Astrocyte (in vitro differentiated cells and primary cell): ENCODE results near the gene NSFL1C. TPM values are rescaled to one million over a fixed set of nuclear protein-coding genes. Genes with fewer than 3 reads are reported as not detected.
A peak's percentile ranks its signal among the peaks of the same experiment; 100 is the strongest.

Experiments used
- DNase-seq: peaks from one replicate; pipeline ENCODE4 v3.0.0-alpha.2; 2010; ENCODE audit warnings: low read depth
- FAIRE-seq: peaks from 2 replicates; lab custom pipeline; 2011; peaks lifted over from hg19 to GRCh38; lab: Jason Lieb, UNC
- H2AFZ ChIP-seq: 2 replicates; pipeline ENCODE4 v1.6.0; 2012; ENCODE audit warnings: low read depth, low read length, inconsistent platforms
- H3K27ac ChIP-seq: 2 replicates; pipeline ENCODE4 v1.5.1; 2011; ENCODE audit warnings: low read depth, low read length, inconsistent platforms
- H3K27me3 ChIP-seq: 2 replicates; pipeline ENCODE4 v1.6.0; 2011; ENCODE audit warnings: low read length, inconsistent platforms; ENCODE audit not compliant: insufficient read depth
- H3K36me3 ChIP-seq: 2 replicates; pipeline ENCODE4 v1.5.1; 2011; ENCODE audit warnings: low read length, inconsistent platforms; ENCODE audit not compliant: insufficient read depth
- H3K4me1 ChIP-seq: 2 replicates; pipeline ENCODE4 v1.5.1; 2011; ENCODE audit warnings: low read length, inconsistent platforms; ENCODE audit not compliant: insufficient read depth
- H3K4me2 ChIP-seq: 2 replicates; pipeline ENCODE4 v1.6.0; 2012; ENCODE audit warnings: low read length, inconsistent platforms
- H3K4me3 ChIP-seq: 2 replicates; pipeline ENCODE4 v1.5.1; 2011; ENCODE audit warnings: low read depth, mild to moderate bottlenecking, low read length, inconsistent platforms; ENCODE audit not compliant: insufficient read depth
- H3K79me2 ChIP-seq: 2 replicates; pipeline ENCODE4 v1.6.0; 2012; ENCODE audit warnings: mild to moderate bottlenecking, low read length, inconsistent platforms; ENCODE audit not compliant: insufficient read depth
- H3K9ac ChIP-seq: 2 replicates; pipeline ENCODE4 v1.6.0; 2012; ENCODE audit warnings: mild to moderate bottlenecking, low read length, inconsistent platforms
- H3K9me3 ChIP-seq: 2 replicates; pipeline ENCODE4 v1.5.1; 2012; ENCODE audit warnings: low read depth, mild to moderate bottlenecking, low read length, inconsistent platforms; ENCODE audit not compliant: insufficient read depth
- H4K20me1 ChIP-seq: 2 replicates; pipeline ENCODE4 v1.6.0; 2012; ENCODE audit warnings: low read length, inconsistent platforms; ENCODE audit not compliant: insufficient read depth
- H3K27ac Mint-ChIP-seq: one replicate; pipeline ENCODE4 v1.8.0; 2021; ENCODE audit warnings: mild to moderate bottlenecking, mixed read lengths; ENCODE audit not compliant: unreplicated experiment
- H3K27me3 Mint-ChIP-seq: one replicate; pipeline ENCODE4 v1.8.0; 2021; ENCODE audit warnings: low read depth, mixed read lengths; ENCODE audit not compliant: unreplicated experiment
- H3K36me3 Mint-ChIP-seq: one replicate; pipeline ENCODE4 v1.8.0; 2021; ENCODE audit warnings: low read depth, mixed read lengths; ENCODE audit not compliant: unreplicated experiment
- H3K4me1 Mint-ChIP-seq: one replicate; pipeline ENCODE4 v1.8.0; 2021; ENCODE audit warnings: low read depth, mixed read lengths; ENCODE audit not compliant: unreplicated experiment
- H3K4me3 Mint-ChIP-seq: one replicate; pipeline ENCODE4 v1.8.0; 2021; ENCODE audit warnings: mild to moderate bottlenecking, moderate library complexity, mixed read lengths; ENCODE audit not compliant: unreplicated experiment
- H3K9me3 Mint-ChIP-seq: one replicate; pipeline ENCODE4 v1.8.0; 2021; ENCODE audit warnings: mild to moderate bottlenecking, mixed read lengths; ENCODE audit not compliant: unreplicated experiment
- CTCF ChIP-seq: IDR thresholded peaks from 2 replicates; pipeline ENCODE4 v1.5.1; 2011; ENCODE audit warnings: low read depth, mild to moderate bottlenecking, inconsistent platforms, low read length, moderate library complexity; ENCODE audit not compliant: insufficient read depth
- EZH2 ChIP-seq: IDR thresholded peaks from 2 replicates; pipeline ENCODE4 v1.6.1; 2012; ENCODE audit warnings: mild to moderate bottlenecking, low read length, inconsistent platforms; ENCODE audit not compliant: insufficient read depth
- total RNA-seq: library from RNA; stranded (reverse); gene quantifications from 2 replicates; pipeline ENCODE4 v1.2.1, GENCODE V29; 2021

NSFL1C gene
- total RNA-seq, 1 donor from 2014 or later: 96.0 TPM

- H3K36me3 ChIP-seq: peaks cover 2% of the 10 kb centered on the region
- H3K79me2 ChIP-seq: no peaks in the 10 kb centered on the region
- H4K20me1 ChIP-seq: peaks cover 7% of the 10 kb centered on the region
- H3K27me3 ChIP-seq: peaks cover 2% of the 10 kb centered on the region
- no peak for FAIRE-seq
- TF ChIP-seq CTCF (no peak), EZH2 (no peak)
- Mint-ChIP-seq H3K9me3 (no peaks in the 10 kb centered on the region), H3K27ac (no peak overlapping the region), H3K36me3 (peaks cover 4% of the 10 kb centered on the region), H3K4me1 (no peaks in the 10 kb centered on the region), H3K27me3 (no peaks in the 10 kb centered on the region), H3K4me3 (no peak overlapping the region)
- no peak overlapping the region for H3K9ac ChIP-seq
- no peaks in the 10 kb centered on the region for H3K9me3 ChIP-seq
- H3K4me3 ChIP-seq: no peak overlapping the region
- no peak overlapping the region for H2AFZ ChIP-seq
- no peak overlapping the region for H3K4me2 ChIP-seq
- H3K4me1 ChIP-seq: peaks cover 9% of the 10 kb centered on the region
- DNase-seq: no peak
- no peak overlapping the region for H3K27ac ChIP-seq
These were observed 30.4 kb downstream of the NSFL1C start for GRCh38 chr20:1436263-1436662.

DNA sequence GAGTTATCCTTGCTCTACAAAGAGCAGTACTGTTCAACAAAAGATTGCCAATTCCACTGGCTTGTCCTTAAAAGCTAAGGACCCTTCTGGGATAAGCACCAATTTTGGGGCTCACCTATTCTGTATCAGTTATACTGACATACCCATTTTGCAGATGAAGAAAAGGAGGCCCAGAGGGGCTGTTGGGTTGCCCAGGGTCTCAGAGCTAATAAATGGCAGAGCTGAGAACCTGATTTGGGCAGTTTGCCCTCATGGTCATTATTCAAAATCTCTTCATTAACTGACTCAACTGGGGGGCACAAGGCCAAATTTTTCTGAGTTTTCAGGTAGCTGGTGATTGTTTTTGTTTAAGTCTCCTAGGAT, 31.3 kb downstream of the NSFL1C start:
- Histone ChIP-seq H3K4me3 (no peak overlapping the region), H3K27ac (no peak overlapping the region), H3K9me3 (no peaks in the 10 kb centered on the region), H3K4me2 (no peak overlapping the region), H3K9ac (no peak overlapping the region), H3K27me3 (peaks cover 2% of the 10 kb centered on the region), H2AFZ (no peak overlapping the region), H4K20me1 (peaks cover 7% of the 10 kb centered on the region), H3K36me3 (no peaks in the 10 kb centered on the region), H3K79me2 (no peaks in the 10 kb centered on the region), H3K4me1 (peaks cover 9% of the 10 kb centered on the region)
- TF ChIP-seq EZH2: no peak
- TF ChIP-seq CTCF: no peak
- DNase-seq (no peak), FAIRE-seq (no peak)
- Mint-ChIP-seq H3K9me3 (no peaks in the 10 kb centered on the region), H3K4me1 (no peaks in the 10 kb centered on the region), H3K27ac (no peak overlapping the region), H3K4me3 (no peak overlapping the region), H3K36me3 (peaks cover 4% of the 10 kb centered on the region), H3K27me3 (no peaks in the 10 kb centered on the region)

DNA sequence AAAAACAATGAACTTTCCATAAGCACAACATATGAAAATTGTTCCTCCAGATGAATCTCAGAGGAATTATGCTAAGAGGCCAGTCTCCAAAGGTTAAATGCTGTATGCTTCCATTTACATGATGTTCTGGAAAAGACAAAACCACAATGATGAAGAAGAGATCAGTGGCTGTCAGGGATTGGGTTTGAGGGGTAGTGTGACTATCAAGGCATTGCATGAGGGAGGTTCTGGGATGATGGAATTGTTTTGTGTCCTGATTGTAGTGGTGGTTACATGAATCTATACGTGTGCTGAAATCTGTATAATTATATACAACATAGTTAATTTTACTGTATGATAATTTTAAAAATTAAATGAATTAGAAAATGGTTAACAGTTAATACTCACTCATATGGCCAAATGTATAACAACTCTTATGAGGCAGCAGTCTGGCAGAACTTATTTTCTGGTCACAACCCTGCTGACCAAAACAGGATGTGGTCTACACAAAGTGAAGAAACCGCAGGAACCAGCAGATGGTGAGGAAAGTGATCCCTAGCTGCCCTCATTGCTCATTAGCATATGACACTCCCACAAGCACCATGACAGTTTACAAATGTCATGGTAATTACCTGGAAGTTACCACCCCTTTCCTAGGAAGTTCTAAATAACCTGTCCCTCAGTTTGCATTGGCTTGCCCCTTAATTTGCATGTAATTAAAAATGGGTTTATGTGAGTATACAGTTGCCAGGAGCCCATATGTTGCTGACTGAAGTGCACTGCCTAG, 31.9 kb downstream of the NSFL1C start:
- no peak for FAIRE-seq
- Mint-ChIP-seq H3K9me3 (no peaks in the 10 kb centered on the region), H3K4me3 (no peak overlapping the region)

More for the DNA sequence above, 31.9 kb downstream of the NSFL1C start:
- Histone ChIP-seq H3K79me2 (no peaks in the 10 kb centered on the region), H3K9me3 (no peaks in the 10 kb centered on the region), H3K4me2 (no peak overlapping the region), H3K27me3 (peaks cover 2% of the 10 kb centered on the region), H3K9ac (no peak overlapping the region), H4K20me1 (peaks cover 1% of the 10 kb centered on the region), H3K4me3 (no peak overlapping the region), H3K27ac (no peak overlapping the region), H2AFZ (no peak overlapping the region), H3K36me3 (no peaks in the 10 kb centered on the region), H3K4me1 (peaks cover 9% of the 10 kb centered on the region)
- Mint-ChIP-seq H3K27me3 (no peaks in the 10 kb centered on the region), H3K27ac (no peak overlapping the region), H3K4me1 (peaks cover 3% of the 10 kb centered on the region), H3K36me3 (peaks cover 2% of the 10 kb centered on the region)
- peak; percentile 90 for DNase-seq
- TF ChIP-seq CTCF: no peak
- TF ChIP-seq EZH2: no peak
